CD4-positive, CD25-positive, alpha-beta regulatory T cell (primary cell): ENCODE measurements around the gene ZNF488. TPM values are rescaled to one million over a fixed set of nuclear protein-coding genes. Genes with fewer than 3 reads are reported as not detected.

ENCODE experiments used
- ATAC-seq, 2 donors: fragments of 150-1000 bp; cut with Tn5 transposase; one replicate each; pipeline ENCODE4 v1.10.0; 2021; ENCODE audit warnings: low read depth in 2 of 2, moderate number of reproducible peaks in 2 of 2, moderate library complexity in 1 of 2
- DNase-seq, 3 donors: peaks; one replicate each; pipeline versions ENCODE4 v3.0.0 to v3.0.0-alpha.2; 2012 to 2022; ENCODE audit warnings: mixed read lengths in 1 of 3
- H3K27ac ChIP-seq: one replicate; pipeline ENCODE4 v1.7.0; 2013; ENCODE audit warnings: mild to moderate bottlenecking, low read length; ENCODE audit not compliant: insufficient read depth, poor library complexity, severe bottlenecking
- H3K27me3 ChIP-seq: one replicate; pipeline ENCODE4 v1.7.0; 2013; ENCODE audit warnings: low read length; ENCODE audit not compliant: control insufficient read depth, insufficient read depth
- H3K36me3 ChIP-seq: one replicate; pipeline ENCODE4 v1.7.0; 2013; ENCODE audit warnings: mild to moderate bottlenecking, low read length, moderate library complexity; ENCODE audit not compliant: control insufficient read depth, insufficient read depth
- H3K4me1 ChIP-seq: 2 replicates; pipeline ENCODE4 v1.7.0; 2013; ENCODE audit warnings: mild to moderate bottlenecking, low read length; ENCODE audit not compliant: insufficient read depth, control insufficient read depth, poor library complexity, severe bottlenecking
- H3K4me3 ChIP-seq: one replicate; pipeline ENCODE4 v1.7.0; 2013; ENCODE audit warnings: low read depth, mild to moderate bottlenecking, low read length, moderate library complexity
- H3K9me3 ChIP-seq, 2 experiments: 1 replicate in 1 of 2; 2 replicates in 1 of 2; pipeline ENCODE4 v1.7.0; 2013; ENCODE audit warnings: low read length in 2 of 2, mild to moderate bottlenecking in 1 of 2, moderate library complexity in 1 of 2; ENCODE audit not compliant: control insufficient read depth in 2 of 2
- H3K27ac Mint-ChIP-seq, 3 donors: one replicate each; pipeline ENCODE4 v1.8.0; 2020 to 2022; ENCODE audit warnings: mild to moderate bottlenecking in 3 of 3, mixed read lengths in 3 of 3, moderate library complexity in 2 of 3
- H3K27me3 Mint-ChIP-seq: one replicate; pipeline ENCODE4 v1.8.0; 2022; ENCODE audit warnings: mild to moderate bottlenecking, mixed read lengths
- H3K36me3 Mint-ChIP-seq: one replicate; pipeline ENCODE4 v1.8.0; 2020; ENCODE audit warnings: mixed read lengths
- H3K4me1 Mint-ChIP-seq, 4 donors: one replicate each; pipeline ENCODE4 v1.8.0; 2020 to 2022; ENCODE audit warnings: mixed read lengths in 4 of 4, mild to moderate bottlenecking in 1 of 4
- H3K4me3 Mint-ChIP-seq, 4 donors: one replicate each; pipeline ENCODE4 v1.8.0; 2020 to 2022; ENCODE audit warnings: mild to moderate bottlenecking in 4 of 4, mixed read lengths in 4 of 4, moderate library complexity in 3 of 4
- H3K9me3 Mint-ChIP-seq, 7 donors: one replicate each; pipeline ENCODE4 v1.8.0; 2020 to 2022; ENCODE audit warnings: mixed read lengths in 7 of 7, mild to moderate bottlenecking in 3 of 7, moderate library complexity in 2 of 7
- polyA plus RNA-seq, 4 donors: library from polyadenylated mRNA; unstranded; fragments of 300-500 nt; fragmentation: Illumina TruSeq; gene quantifications; one replicate each; pipeline ENCODE4 v1.2.3, GENCODE V29; 2021
- total RNA-seq: library from RNA; stranded (reverse); gene quantifications from one replicate; pipeline ENCODE4 v1.2.3, GENCODE V29; 2022

Gene ZNF488
- total and polyA plus RNA-seq, 5 donors from 2014 or later, result not detected

DNA sequence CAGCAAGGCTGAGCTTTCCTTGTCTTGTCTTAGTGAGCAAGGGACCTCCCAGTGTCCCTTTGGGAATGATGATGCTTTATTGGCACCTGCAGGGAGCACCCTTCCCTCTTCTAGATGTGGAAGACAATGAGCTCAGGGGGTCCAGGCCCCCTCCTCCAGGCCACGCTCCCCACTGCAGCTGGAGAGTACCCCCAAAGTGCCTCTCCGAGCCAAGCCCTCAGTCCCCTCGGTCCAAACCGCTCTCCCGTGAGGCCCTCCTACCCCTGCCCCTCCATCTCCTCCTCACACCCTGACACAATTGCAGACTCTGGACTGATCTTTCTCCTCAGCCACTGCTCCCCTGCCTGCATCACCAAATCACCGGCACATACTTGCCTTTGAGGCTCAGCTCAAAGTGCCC lies 19.2 kb downstream of the ZNF488 start:
- Mint-ChIP-seq H3K36me3 (no peaks in the 10 kb centered on the region), H3K9me3 (no peaks in the 10 kb centered on the region), H3K27me3 (no peaks in the 10 kb centered on the region), H3K27ac (no peak overlapping the region), H3K4me1 (no peaks in the 10 kb centered on the region), H3K4me3 (no peak overlapping the region)
- DNase-seq (no peak), ATAC-seq (no peak)
- Histone ChIP-seq H3K4me1 (no peaks in the 10 kb centered on the region), H3K9me3 (no peaks in the 10 kb centered on the region), H3K27ac (no peak overlapping the region), H3K4me3 (no peak overlapping the region), H3K36me3 (no peaks in the 10 kb centered on the region), H3K27me3 (no peaks in the 10 kb centered on the region)

DNA sequence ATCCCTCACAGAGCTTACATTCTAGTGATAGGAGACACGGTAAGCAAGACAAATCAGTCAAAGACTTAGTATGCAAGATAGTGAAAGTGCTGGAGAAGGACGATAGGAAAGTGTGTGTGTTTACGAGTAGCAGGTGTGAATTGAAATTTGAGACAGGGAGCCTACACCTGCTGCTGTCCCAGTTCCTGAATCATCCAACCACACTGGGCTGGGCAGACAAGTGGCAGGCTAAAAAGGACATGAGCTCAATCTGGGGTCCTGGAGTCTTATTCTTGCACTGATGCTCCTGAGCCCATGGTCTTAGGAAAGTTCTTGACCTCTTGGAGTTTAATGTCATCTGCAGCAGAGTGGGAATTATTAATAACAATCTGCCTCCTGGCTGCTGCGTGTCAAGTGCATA lies 19.7 kb downstream of the ZNF488 start:
- no peak overlapping the region for H3K4me3 Mint-ChIP-seq
- no peak overlapping the region for H3K4me3 ChIP-seq
- no peaks in the 10 kb centered on the region for H3K27me3 ChIP-seq
- no peaks in the 10 kb centered on the region for H3K9me3 Mint-ChIP-seq
- H3K27me3 Mint-ChIP-seq, result no peaks in the 10 kb centered on the region
- H3K27ac ChIP-seq, result no peak overlapping the region
- H3K4me1 ChIP-seq, result no peaks in the 10 kb centered on the region
- DNase-seq (no peak), ATAC-seq (no peak)
- H3K36me3 ChIP-seq, result no peaks in the 10 kb centered on the region
- H3K36me3 Mint-ChIP-seq, result no peaks in the 10 kb centered on the region
- H3K27ac Mint-ChIP-seq, result no peak overlapping the region
- no peaks in the 10 kb centered on the region for H3K4me1 Mint-ChIP-seq
- no peaks in the 10 kb centered on the region for H3K9me3 ChIP-seq

DNA sequence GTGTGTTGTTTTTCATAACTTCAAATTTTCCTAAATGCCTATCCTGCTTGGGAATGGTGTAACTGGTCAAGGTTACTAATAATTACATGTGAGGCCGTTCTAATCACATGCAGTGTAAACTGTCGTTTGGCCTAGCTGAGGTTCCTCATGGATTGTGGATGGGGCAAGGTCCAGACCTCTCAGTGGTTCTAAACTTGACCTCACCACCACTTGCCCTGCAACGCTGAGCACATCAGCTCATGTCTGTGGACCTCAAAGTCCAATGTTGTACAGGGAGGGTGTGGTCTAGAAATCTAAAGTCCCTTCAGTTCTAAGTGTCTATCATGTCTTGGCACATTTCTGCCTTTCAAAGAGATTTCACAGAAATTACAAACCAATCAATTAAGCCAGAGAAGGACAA lies 20.3 kb downstream of the ZNF488 start:
- H3K27me3 ChIP-seq, result no peaks in the 10 kb centered on the region
- H3K27ac Mint-ChIP-seq, result no peak overlapping the region
- no peak for ATAC-seq

DNA sequence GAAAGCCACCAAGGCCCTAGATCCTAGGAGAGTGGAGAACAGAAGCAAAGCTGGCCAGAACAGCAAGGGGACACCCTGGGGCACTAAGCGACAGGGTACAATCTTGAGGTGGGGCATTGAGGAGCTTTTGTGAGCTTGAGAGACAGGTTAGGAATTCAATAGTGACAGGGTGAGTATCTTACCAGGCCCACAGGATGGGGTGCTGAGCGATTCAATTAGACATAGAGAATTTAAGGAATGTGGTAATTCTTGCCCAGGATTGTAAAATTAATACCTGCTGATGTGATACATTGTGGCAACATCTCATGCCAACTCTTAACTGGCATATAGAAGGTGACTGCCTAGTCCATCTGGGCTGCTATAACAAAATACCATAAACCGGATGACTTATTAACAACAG lies 21.9 kb downstream of the ZNF488 start:
- Mint-ChIP-seq H3K9me3 (no peaks in the 10 kb centered on the region), H3K36me3 (no peaks in the 10 kb centered on the region), H3K4me3 (no peak overlapping the region), H3K27ac (no peak overlapping the region), H3K4me1 (no peaks in the 10 kb centered on the region), H3K27me3 (no peaks in the 10 kb centered on the region)
- no peak overlapping the region for H3K4me3 ChIP-seq
- no peaks in the 10 kb centered on the region for H3K36me3 ChIP-seq
- H3K9me3 ChIP-seq, result no peaks in the 10 kb centered on the region
- no peaks in the 10 kb centered on the region for H3K27me3 ChIP-seq
- ATAC-seq, result no peak
- no peak overlapping the region for H3K27ac ChIP-seq
- no peak for DNase-seq
- H3K4me1 ChIP-seq, result no peaks in the 10 kb centered on the region

More for the DNA sequence above, 20.3 kb downstream of the ZNF488 start:
- Histone ChIP-seq H3K27ac (no peak overlapping the region), H3K4me1 (no peaks in the 10 kb centered on the region), H3K36me3 (no peaks in the 10 kb centered on the region), H3K9me3 (no peaks in the 10 kb centered on the region), H3K4me3 (no peak overlapping the region)
- DNase-seq, result no peak
- Mint-ChIP-seq H3K27me3 (no peaks in the 10 kb centered on the region), H3K36me3 (no peaks in the 10 kb centered on the region), H3K4me1 (no peaks in the 10 kb centered on the region), H3K4me3 (no peak overlapping the region), H3K9me3 (no peaks in the 10 kb centered on the region)

DNA sequence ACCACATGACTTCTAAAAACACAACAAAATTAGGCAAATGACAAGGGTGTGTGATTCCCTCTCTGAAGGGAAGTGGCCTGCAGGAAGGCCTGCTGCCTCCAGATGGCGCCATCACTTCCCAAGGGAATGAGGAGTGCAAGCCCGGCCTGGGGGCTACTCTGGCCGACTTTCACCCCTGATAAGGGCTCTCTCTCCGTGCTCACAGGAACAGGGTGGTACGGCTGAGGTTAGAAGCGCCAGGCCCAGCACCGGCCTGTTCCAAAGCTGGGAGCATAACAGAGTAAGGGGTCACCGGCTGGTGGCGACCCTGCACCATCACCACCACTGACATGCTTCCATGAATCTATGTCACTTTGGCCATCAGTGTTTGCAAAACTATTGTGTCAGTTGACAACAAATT lies 22.8 kb downstream of the ZNF488 start:
- ATAC-seq (no peak), DNase-seq (peak in 1 of 3 donors; percentile 21)
- no peaks in the 10 kb centered on the region for H3K27me3 Mint-ChIP-seq
- Histone ChIP-seq H3K4me1 (no peaks in the 10 kb centered on the region), H3K36me3 (no peaks in the 10 kb centered on the region), H3K4me3 (no peak overlapping the region), H3K27me3 (no peaks in the 10 kb centered on the region), H3K9me3 (no peaks in the 10 kb centered on the region), H3K27ac (no peak overlapping the region)
- no peaks in the 10 kb centered on the region for H3K9me3 Mint-ChIP-seq
- H3K27ac Mint-ChIP-seq, result no peak overlapping the region
- H3K4me3 Mint-ChIP-seq, result no peak overlapping the region
- H3K36me3 Mint-ChIP-seq, result no peaks in the 10 kb centered on the region
- no peaks in the 10 kb centered on the region for H3K4me1 Mint-ChIP-seq

DNA sequence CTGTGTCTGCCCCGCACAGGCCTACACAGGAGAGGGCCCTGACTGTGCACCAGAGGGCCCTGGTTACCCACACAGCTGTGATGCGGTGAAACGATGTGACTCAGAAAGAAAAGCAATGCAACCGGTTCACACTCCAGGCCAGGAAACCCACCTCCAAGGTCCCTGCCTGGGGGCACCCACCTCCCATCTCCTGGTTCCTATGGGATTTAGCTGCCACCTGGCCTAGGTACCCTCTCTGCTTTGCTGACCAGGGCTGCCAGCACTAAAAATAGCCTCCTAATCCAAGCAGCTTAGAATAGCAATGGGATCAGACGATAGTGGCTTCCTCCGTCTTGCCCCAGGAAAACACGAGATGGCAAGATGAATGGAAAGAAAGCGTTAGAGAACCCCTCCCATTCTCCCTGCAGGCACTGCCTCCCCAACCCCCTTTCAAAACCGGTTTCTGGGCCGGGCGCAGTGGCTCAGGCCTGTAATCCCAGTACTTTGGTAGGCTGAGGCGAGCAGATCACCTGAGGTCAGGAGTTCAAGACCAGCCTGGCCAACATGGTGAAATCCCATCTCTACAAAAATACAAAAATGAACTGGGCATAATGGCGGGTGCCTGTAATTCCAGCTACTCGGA lies 23.6 kb downstream of the ZNF488 start:
- H3K4me3 Mint-ChIP-seq, result no peak overlapping the region
- peak overlapping the region in 1 of 3 donors; percentile 90 for H3K27ac Mint-ChIP-seq
- no peaks in the 10 kb centered on the region for H3K9me3 Mint-ChIP-seq
- H3K4me3 ChIP-seq, result no peak overlapping the region
- H3K4me1 ChIP-seq, result no peaks in the 10 kb centered on the region
- H3K27ac ChIP-seq, result no peak overlapping the region
- ATAC-seq (no peak), DNase-seq (no peak)
- no peaks in the 10 kb centered on the region for H3K27me3 ChIP-seq
- H3K36me3 ChIP-seq, result no peaks in the 10 kb centered on the region
- no peaks in the 10 kb centered on the region for H3K27me3 Mint-ChIP-seq
- no peaks in the 10 kb centered on the region for H3K36me3 Mint-ChIP-seq
- H3K9me3 ChIP-seq, result no peaks in the 10 kb centered on the region
- no peaks in the 10 kb centered on the region for H3K4me1 Mint-ChIP-seq

DNA sequence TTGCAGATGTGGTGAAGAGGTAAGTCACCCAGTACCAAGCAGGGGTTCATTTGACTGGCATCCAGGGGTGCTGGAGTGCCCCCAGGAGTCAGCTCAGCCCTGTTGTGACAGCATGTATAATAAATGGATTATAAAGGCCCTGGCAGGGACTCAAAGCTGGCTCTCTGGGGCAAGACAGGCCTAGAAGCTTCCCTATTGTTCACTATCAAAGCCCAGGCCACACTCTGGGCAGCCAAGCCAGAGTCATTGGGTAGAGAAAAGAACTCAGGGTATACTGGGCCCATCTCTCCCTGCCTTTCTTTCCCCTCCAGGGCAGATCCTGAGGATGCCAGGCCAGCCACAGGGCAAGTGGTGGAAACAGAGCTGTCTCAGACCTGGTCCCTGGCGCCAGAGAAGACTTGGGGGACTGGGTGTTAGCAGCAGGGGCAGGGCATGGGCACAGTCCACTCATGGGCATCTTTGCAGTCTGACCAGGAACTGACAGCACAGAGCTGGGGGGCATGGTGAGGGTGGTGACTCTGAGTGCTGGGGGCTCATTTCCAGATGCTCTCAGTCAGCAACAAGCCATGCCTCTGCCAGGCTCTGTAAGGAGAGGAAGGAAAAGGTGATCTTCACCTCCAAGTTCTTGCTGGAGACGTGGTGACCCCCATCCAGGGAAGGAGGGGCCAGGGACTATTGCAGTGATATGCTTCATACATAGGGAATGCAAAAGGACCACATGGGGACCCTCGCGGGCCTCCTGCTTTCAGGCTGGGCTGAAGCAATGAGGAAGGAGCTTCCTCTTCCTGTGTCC lies 24.3 kb downstream of the ZNF488 start:
- no peak overlapping the region for H3K4me3 ChIP-seq
- H3K4me3 Mint-ChIP-seq, result no peak overlapping the region
- ATAC-seq (no peak), DNase-seq (no peak)
- H3K4me1 Mint-ChIP-seq, result no peaks in the 10 kb centered on the region
- no peaks in the 10 kb centered on the region for H3K4me1 ChIP-seq
- H3K27me3 ChIP-seq, result no peaks in the 10 kb centered on the region
- H3K27ac ChIP-seq, result no peak overlapping the region
- H3K36me3 Mint-ChIP-seq, result no peaks in the 10 kb centered on the region
- no peaks in the 10 kb centered on the region for H3K9me3 Mint-ChIP-seq
- no peak overlapping the region for H3K27ac Mint-ChIP-seq
- H3K36me3 ChIP-seq, result no peaks in the 10 kb centered on the region
- no peaks in the 10 kb centered on the region for H3K9me3 ChIP-seq
- no peaks in the 10 kb centered on the region for H3K27me3 Mint-ChIP-seq

DNA sequence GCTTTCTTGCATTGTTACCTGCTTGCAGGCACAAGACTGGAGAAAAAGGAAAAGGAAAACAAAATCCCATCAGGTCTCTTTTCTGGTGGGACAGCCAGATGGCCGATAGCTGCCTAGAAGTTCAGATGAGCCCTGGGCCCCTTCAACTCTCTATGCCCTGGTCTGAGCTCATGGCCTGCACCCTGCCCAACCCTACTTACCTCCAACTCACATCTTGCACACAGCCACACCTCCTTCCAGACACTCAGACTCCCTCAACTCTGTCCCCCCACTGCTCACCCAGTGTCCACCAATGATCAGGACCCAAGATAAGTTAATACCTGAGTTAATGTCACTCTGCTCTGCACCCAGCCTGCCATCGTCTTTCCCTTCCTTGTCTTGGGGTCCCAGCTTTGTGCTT lies 25.0 kb downstream of the ZNF488 start:
- DNase-seq, result no peak
- no peak overlapping the region for H3K4me3 Mint-ChIP-seq

More for the DNA sequence above, 25.0 kb downstream of the ZNF488 start:
- Histone ChIP-seq H3K4me1 (no peaks in the 10 kb centered on the region), H3K27me3 (no peaks in the 10 kb centered on the region), H3K4me3 (no peak overlapping the region), H3K27ac (no peak overlapping the region), H3K36me3 (no peaks in the 10 kb centered on the region), H3K9me3 (no peaks in the 10 kb centered on the region)
- Mint-ChIP-seq H3K27me3 (no peaks in the 10 kb centered on the region), H3K4me1 (no peaks in the 10 kb centered on the region), H3K36me3 (no peaks in the 10 kb centered on the region), H3K9me3 (no peaks in the 10 kb centered on the region), H3K27ac (no peak overlapping the region)
- no peak for ATAC-seq
